HG03354 (cell line): ENCODE data around the gene MUC4.
A peak's percentile ranks its signal among the peaks of the same experiment; 100 is the strongest.
"Not testable (repeated sequence)": the region's sequence is repeated elsewhere in the genome, so short reads cannot be mapped to it uniquely, and the experiment has no call there.

Experiments used
- ATAC-seq: cut with Tn5 transposase; IDR thresholded peaks from one replicate; pipeline ENCODE4 v1.9.1; 2021; ENCODE audit warnings: mild to moderate bottlenecking; ENCODE audit not compliant: unreplicated experiment, poor library complexity, severe bottlenecking

The MUC4 gene

GRCh38 chr3:195839260-195840010 is 27.7 kb upstream of the MUC4 start:
- ATAC-seq = no peak

- peak; percentile 41 for ATAC-seq
Observed at GRCh38 chr3:195838714-195839113, 27.0 kb upstream of the MUC4 start.

DNA sequence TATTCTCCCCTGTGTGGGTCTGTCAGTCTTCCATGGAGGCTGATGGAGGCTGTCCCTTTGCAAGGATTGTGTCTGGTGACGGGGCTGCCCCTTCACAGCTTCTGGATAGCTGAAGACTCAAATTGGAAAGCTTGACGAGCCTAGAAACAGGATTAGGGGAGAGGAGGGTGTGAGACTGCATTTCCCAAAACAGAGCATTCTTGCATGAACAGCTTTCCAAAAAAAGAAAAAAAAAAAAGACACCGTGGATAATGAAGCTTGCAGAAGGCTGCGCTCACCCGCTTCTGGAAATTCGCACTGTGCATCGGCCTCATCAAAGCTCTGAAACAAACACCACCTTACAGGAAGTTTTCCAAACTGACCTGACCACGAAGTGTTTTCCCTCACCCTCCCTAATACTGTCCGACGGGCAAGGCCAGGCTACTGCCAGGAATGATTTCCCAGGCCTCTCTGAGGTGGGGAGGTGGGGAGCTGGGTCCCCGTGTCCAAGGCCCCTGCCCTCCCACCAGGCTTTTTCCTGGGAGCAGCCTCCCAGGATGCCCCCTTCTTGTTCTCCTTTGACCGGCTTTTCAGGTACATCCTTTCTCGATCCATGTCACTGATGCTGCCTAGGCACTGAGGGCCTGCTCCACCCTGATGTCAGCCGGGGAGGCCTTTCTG is 24.9 kb upstream of the MUC4 start:
- no peak for ATAC-seq

GRCh38 chr3:195835791-195836190 is 24.1 kb upstream of the MUC4 start:
- no peak for ATAC-seq

- ATAC-seq = no peak
Observed at GRCh38 chr3:195834675-195835583, 23.2 kb upstream of the MUC4 start.

DNA sequence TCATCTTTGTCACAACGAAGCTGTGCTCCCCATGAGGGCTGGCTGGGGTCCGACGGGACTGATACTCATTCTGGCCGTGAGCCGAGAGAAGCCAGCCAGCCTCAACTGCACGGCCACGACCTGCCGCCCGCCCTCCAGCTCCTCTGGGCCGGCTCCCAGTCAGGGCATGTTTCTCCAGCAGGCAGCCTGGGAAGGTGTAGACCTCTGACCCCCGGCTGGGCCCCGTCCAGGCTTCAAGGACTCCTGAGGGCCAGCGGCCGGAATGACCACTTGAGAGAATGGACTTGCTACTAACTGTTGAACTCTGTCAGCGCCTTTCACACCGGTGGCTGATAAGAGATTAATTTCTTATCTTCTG is 18.1 kb upstream of the MUC4 start:
- no peak for ATAC-seq

GRCh38 chr3:195828762-195829161 is 17.0 kb upstream of the MUC4 start:
- ATAC-seq = no peak

GRCh38 chr3:195825857-195826804 is 14.4 kb upstream of the MUC4 start:
- no peak for ATAC-seq

GRCh38 chr3:195825191-195825588 is 13.5 kb upstream of the MUC4 start:
- ATAC-seq = no peak

DNA sequence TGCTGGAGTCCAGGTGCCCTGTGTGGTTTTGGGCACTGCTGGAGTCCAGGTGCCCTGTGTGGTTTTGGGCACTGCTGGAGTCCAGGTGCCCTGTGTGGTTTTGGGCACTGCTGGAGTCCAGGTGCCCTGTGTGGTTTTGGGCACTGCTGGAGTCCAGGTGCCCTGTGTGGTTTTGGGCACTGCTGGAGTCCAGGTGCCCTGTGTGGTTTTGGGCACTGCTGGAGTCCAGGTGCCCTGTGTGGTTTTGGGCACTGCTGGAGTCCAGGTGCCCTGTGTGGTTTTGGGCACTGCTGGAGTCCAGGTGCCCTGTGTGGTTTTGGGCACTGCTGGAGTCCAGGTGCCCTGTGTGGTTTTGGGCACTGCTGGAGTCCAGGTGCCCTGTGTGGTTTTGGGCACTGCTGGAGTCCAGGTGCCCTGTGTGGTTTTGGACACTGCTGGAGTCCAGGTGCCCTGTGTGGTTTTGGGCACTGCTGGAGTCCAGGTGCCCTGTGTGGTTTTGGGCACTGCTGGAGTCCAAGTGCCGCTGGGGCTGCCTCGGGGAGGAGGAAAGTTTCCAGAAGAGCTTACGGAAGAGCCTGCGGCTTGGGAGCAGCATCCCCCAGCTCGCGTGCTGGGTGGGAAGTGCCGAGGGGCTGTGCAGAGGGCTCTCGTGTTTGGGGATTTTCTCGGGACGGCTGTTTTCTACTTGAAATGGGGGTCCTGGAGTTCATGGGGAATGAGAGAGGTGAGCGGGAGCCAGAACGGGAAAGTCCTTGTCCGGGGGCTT is 12.9 kb upstream of the MUC4 start:
- not testable (repeated sequence) for ATAC-seq

- ATAC-seq = no peak
Observed at GRCh38 chr3:195823999-195824398, 12.3 kb upstream of the MUC4 start.

DNA sequence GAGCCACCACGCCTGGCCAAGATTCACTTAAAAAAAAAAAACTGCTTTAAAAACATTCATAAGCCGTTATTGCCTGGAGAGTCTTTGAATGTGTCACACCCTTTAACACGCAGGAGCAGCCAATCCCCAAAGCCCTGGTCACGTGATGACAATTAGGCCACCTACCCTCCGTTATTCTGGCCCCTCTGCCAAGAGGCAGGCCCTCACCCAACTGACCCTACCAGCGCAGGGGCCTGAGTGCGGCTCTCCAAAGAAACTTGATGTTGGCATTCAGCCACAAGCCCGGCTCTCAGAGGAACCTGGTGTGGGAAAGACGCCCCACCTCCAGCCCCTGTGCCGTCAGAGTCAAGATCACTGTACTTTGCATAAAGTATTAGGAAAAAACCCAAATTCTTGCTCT is 11.6 kb upstream of the MUC4 start:
- ATAC-seq = no peak

DNA sequence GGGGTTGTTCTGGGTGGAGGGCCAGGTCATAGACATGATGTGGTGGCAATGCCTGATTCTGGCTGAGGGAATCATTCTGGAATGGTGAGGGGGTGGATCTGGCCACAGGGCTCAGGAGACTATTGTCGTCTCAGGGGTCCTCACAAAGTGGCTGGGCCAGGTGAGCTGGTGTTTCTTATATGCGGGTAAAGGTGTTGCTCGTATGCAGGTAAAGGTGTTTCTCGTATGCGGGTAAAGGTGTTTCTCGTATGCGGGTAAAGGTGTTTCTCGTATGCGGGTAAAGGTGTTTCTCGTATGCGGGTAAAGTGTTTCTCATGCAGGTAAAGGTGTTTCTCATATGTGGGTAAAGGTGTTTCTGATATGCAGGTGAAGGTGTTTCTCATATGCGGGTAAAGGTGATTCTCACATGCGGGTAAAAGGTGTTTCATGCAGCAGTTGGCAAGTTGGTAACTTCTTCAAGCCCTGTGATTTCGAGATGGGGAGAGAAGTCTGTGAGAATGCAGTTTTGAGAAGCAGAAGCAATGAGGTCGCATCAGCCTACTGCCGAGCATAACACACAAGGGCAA is 10.5 kb upstream of the MUC4 start:
- no peak for ATAC-seq

GRCh38 chr3:195821403-195822130 is 9.8 kb upstream of the MUC4 start:
- ATAC-seq = no peak

DNA sequence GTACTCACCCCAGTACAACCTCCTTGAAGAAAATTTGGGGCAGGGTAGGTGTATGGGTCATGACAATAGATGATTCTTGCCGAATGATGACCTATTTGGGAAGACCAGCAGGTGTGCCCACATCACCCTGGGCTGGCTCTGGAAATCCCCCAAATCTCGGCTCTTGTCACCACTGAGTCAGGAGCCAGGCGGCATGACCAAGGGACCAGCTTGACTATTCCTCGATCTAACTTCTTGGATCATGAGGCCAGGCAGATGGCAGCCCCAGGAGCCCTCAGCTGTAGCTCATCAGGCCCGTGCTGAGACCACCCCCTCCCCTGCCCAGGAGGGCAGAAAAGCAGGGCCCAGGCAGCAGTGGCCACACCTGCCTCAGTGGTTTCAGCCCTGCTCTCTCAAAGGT is 9.2 kb upstream of the MUC4 start:
- ATAC-seq = no peak

DNA sequence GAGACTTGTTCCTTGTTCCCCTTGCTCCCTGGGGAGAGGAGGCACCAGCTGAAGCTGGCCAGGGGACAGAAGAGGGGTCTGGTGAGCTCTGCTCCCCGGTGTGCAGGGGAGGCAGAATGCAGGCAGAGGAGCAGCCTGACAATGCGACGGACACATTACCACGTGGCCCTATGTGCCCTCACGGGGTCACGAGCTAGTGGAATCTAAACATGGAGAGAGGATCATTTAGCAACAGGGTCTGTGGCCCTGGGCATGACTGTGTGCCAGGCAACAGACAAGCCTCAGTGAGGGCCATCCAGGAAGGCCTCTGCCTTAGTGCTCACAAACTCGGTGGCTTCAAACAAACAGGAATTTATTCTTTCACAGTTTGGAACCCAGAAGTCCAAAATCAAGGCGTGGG is 8.5 kb upstream of the MUC4 start:
- ATAC-seq = no peak

- no peak for ATAC-seq
Observed at GRCh38 chr3:195818301-195818700, 6.6 kb upstream of the MUC4 start.

DNA sequence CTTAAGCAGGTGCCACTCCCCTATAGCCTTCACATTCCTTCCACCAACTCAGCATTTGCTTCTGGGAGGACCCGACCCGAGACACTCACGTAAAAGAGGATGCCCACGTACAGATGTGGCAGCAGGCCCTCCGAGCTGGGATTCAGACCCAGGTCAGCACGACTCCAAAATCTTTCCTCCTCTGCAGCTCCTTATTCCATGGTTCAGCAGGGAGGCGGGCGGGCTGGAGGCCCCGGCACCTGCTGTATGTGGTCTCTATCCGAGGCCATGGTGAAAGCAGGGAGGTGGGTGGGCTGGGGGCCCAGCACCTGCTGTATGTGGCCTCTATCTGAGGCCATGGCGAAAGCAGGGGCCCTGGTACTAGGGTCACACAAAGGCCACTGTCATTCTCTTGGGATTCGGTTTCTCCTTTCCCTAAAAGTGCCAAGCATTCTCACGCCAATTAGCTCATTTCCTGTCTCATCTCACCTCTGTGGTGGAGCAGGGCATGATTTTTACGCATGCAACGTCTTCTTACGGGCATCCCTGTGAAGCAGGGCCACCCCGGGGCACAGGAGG is 5.9 kb upstream of the MUC4 start:
- no peak for ATAC-seq
